Dedifferentiated amniotic fluid mesenchymal stem cell (primary cell): ENCODE results near the gene TRMO.

Experiments used
- DNase-seq: peaks from one replicate; pipeline ENCODE4 v3.0.0-alpha.2; 2016; ENCODE audit errors: extremely low spot score

Gene TRMO

DNA sequence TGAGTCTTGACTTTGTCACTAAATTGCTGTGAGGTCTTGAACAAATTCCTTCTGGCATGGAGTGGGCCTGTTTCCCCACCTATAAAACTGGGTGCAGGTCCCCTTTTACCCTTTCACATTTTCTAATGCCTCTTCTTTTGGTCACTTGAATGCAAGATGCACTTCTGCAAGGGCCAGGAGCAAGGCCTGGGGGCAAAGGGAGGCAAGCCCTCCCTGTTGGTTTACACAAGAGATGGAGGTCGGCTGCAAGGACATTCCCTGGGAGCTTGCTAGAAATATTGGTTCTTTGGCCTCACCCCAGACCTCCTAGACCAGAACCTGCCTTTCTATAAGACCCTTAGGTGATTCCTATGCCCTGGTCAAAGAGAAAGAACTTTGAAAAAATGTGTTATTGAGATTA lies 63.5 kb downstream of the TRMO start:
- no peak for DNase-seq

- DNase-seq = no peak
These were observed 63.9 kb downstream of the TRMO start for GRCh38 chr9:97858393-97858713.

- no peak for DNase-seq
These were observed 64.5 kb downstream of the TRMO start for GRCh38 chr9:97857606-97858392.

- no peak for DNase-seq
These were observed 65.3 kb downstream of the TRMO start for GRCh38 chr9:97856857-97857605.

- DNase-seq = no peak
These were observed 66.4 kb downstream of the TRMO start for GRCh38 chr9:97855899-97856298.

DNA sequence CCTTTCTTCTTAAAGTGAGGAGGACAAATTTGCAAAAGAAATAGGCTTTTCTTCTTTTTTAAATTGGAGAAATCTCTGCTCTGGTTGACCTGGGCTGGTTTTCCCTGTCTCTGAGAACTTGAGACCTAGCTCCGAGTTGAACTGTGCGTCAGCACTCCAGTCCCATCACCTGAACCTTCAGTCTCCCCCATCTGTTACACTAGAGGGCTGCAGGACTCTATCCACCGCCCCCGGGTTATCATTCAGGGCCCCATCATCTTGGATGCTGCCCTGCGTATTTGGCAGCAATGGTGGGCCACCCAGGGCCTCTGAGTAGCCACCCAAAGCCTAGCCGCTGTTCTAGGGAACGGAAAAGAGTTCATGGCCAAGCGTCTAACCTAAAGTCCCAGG lies 66.8 kb downstream of the TRMO start:
- no peak for DNase-seq

GRCh38 chr9:97854696-97855485 lies 67.4 kb downstream of the TRMO start:
- no peak for DNase-seq
